Bone marrow (tissue), 2 donors: ENCODE data around the gene ADAMTSL1.

ENCODE experiments used
- DNase-seq, 2 donors: peaks; one replicate each; lab custom pipeline; 2025; lab: John Stamatoyannopoulos, UW

The ADAMTSL1 gene

DNA sequence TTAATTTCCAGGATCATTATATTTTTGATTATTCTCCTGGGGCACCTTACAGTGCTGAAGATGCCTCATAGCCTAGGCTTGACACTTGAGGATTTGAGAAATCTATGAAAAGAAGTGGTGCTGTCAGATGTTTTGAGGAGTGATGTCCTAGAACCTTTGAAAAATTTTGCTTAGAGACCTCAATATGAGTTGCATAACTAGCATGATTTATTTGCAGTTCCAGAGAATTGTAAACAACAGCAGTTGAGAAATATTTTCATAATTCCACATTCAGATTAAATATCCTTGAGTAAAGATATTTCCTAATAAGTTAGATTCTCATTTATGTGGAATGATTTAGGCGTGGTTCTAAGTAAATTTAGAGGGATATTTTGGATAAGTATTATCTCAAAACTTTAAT lies 225.8 kb downstream of the ADAMTSL1 start:
- no peak for DNase-seq

DNA sequence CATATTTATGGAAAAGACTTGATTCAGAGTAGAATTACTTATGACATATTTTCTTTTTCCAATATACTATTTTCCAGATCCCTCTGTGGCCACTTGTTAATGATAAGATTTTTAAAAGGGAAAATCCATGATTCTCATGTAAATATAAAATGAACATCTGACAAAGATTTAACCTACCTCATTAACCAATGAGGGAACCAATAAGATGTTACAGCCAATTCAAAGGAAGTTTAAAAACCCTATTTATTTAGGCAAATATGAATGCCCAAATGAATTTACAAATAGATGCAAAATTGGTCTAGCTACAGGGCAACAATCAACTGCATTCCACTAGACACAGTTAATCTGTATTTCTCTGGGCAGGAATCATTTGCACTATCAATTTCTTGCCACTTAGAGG lies 226.8 kb downstream of the ADAMTSL1 start:
- no peak for DNase-seq

DNA sequence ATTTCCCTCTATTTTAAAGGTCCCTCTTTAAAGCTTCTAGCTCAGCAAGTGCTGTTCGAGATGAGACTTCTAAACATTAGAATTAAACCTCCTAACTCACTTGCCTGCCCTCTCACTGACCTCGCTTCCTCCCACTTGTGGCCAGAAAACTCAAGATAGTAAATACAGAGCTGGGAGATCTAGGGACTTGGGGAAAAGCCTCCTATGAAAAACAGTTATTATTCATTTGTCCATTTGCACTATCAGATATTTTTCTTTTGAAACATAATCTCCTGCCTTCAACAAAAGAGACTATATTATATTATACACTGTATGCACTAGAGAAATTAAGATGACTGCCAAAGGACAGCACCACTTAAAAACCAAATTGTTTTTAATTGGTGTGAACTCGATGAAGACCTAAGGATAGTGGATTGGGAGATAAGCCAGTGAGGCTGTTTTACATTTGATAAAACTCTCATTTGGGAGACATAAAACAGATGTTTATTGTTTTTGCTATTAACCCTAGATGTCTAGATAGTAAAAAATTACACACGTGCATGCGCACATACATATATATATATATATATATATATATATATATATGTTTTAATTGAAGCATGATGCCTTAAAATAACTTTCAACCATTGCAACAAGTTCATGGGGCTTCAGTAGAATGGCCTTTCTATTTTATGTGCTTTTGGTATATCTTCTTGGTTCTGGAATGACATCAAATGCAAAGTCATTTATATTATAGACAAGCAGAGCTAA lies 229.4 kb downstream of the ADAMTSL1 start:
- no peak for DNase-seq

DNA sequence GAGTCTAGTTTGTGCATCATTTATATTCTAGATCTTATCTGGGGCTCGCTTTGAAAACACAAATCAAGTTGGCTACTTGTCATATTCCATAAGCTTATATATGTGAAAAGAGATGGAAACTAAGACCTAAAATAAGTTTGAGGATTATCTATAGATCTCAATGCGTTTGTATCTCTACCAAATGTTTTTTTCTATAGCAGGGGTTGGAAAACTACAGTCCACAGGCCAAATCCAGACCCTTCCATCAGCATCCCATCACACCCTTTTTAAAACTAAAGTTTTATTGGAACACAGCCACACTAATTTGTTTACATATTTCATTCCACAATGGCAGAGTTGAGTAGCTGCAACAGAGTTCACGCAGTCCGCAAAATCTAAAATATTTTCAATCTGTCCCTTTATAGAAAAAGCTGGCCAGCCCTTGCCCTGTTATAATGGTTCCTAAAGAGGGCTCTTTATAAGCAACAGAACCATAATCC lies 230.0 kb downstream of the ADAMTSL1 start:
- no peak for DNase-seq

DNA sequence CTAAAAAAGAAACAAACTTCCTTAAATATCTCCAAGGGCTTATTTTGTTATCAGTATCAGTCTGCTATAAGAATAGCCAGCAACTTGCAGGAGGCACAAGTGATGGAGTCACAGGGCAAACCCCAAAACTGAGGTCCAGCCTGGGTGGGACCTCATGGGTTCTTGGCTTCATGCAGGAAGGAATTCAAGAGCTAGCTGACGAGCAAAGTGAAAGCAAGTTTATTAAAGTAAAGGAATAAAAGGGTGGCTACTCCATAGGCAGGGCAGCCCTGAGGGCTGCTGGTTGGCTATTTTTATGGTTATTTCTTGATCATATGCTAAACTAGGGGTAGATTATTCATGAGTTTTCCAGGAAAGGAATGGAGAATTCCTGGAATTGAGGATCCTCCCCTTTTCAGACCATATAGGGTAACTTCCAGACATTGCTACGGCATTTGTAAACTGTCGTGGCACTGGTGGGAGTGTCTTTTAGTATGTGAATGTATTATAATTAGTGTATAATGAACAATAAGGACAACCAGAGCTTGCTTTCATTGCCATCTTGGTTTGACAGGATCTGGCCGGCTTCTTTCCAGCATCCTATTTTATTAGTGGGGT lies 231.9 kb downstream of the ADAMTSL1 start:
- DNase-seq = no peak

DNA sequence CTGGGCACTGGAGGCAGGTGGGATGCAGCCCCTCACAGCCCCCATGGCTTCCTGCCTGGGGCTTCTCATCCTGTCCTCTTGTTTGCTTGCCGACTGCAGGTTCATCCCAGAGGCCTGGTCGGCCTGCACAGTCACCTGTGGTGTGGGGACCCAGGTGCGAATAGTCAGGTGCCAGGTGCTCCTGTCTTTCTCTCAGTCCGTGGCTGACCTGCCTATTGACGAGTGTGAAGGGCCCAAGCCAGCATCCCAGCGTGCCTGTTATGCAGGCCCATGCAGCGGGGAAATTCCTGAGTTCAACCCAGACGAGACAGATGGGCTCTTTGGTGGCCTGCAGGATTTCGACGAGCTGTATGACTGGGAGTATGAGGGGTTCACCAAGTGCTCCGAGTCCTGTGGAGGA lies 232.7 kb downstream of the ADAMTSL1 start:
- DNase-seq = no peak

DNA sequence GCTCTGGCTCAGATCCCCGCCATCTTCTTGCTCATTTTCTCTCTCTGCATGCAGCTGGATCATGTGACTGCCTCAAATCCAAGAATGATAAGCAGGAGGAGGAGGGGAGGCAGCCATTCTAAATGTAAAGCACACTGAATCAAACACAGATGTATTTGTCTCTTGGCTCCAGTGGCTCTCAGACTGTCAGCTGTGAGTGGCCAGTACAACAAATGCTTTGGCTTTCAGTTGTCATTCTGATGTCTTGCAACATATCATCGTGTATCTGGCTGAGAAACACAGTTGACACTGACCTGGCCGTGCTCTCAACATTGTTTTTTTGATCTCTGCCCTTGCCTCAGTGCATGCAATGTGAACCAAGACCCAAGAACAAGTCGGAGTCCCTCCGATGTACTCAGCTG lies 233.1 kb downstream of the ADAMTSL1 start:
- DNase-seq = no peak

DNA sequence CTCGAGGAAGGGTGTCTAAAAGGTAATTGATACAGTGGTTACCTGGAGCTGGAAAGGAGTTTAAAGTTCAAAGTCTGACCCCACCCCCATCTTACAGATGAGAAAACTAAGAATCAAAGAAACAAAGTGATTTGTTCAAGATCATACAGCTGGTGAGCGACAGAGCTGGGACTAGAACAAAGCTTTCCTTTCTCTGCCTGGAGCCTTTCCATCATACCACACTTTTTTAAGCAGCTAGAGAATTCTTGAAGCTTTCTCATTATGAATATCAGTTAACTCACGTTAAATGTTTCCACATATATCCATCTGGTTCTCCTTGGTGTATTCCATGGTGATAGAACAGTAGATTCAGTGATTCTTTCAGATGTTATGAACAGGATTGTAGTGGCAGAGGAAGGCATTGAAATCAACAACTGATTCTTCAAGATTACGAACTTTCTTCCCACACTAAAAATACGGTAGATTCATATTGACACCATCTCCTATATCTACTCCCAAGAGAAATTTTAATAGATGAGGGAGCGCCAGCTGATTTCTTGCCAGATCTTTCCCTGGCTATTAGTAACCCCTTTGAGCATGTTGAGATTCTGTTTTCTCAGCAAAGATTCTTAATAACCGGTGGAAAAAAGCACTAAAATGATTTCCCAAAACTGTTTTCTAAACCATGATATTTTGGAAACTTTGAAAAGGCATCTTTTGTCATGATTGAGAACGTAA lies 233.7 kb downstream of the ADAMTSL1 start:
- DNase-seq = no peak

DNA sequence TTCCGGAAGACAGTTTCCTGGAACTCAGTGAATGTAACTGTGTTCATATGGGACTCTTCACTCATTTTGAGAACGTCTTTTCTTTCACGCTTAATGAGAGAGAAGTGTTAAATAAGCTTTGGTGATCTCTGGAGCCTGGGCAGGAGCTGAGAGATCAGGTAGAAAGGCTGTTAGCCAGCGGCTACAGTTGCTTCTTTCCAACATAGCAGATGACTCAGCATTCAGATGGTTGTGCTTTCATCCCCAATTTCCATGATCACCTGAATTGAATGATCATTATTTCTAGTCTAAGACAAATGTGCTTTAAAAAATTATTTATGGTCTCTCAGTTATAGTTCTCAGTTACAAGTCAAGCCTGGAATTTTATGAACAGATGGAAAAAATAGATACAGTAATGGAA lies 234.5 kb downstream of the ADAMTSL1 start:
- DNase-seq = no peak

DNA sequence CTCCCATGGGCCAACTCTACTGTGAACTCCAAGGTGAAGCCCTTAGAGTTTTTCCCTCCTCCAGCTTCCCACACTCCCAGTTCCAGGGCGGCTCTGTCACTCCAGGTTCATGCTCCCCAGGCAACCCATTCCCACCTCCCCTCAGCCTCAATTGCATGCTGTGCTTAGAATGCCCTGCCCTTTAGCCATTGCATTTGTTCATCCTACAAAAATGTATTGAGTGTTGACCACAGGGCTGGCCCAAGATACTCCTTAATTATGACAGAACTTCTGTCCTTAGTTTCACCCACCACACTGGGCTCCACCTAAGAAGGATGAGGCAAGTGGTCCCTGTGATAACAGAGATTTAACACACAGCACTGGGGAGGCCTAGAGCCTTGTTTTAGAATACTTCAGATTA lies 236.1 kb downstream of the ADAMTSL1 start:
- DNase-seq = no peak

DNA sequence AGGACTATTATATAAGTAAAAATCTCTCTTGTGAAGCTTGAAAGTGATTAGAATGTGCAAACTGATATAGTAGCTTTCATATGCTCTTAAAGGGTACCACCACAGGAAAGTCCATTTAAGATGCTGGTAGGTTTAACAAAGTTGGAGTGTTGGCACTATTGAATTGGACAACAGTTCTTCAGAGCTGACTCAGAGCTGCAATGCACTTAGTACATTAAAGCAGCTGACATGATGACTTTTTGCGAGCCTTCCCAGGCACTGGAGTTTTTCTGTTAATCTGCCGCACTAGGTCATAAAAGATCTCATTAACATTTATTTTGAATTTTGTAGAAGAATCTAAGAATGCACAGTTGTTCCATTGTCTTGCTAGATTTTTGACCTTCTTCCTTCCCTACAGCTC lies 243.8 kb downstream of the ADAMTSL1 start:
- no peak for DNase-seq

DNA sequence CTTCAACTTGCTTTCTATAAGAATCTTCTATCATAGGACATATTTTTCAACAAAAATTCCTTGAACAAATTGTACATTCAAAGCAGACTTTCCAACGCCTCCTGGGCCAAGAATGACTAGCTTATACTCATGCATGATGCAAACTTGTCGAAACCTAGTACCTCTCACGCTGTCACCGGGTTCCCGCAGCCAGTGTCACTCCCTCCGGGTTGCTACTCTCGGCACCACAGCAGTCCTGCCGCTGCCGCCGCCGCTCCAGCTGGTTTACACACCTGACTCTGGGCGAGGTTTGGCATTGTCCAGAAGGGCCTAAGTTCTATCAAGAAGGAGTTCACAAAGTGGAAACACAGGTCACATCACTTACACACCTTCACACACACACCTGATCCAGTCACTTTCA lies 244.4 kb downstream of the ADAMTSL1 start:
- DNase-seq = no peak

DNA sequence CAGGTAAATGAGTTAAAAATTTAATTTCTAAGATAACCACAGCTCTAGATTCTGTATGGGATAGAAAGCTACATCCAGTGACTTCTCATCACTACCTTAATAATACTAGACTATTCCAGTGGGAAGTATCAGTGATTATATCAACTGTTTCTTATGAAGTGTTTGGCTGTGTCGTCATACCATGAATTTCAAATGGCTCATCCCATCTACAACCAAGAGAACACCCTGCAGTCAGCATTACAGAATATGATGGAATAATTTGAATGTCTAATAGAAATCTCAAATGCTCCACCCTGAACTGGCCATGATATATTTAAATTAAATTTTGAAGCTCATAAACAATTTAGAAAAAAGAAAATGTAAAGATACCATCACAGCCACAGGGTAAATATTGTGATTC lies 245.0 kb downstream of the ADAMTSL1 start:
- DNase-seq = no peak

DNA sequence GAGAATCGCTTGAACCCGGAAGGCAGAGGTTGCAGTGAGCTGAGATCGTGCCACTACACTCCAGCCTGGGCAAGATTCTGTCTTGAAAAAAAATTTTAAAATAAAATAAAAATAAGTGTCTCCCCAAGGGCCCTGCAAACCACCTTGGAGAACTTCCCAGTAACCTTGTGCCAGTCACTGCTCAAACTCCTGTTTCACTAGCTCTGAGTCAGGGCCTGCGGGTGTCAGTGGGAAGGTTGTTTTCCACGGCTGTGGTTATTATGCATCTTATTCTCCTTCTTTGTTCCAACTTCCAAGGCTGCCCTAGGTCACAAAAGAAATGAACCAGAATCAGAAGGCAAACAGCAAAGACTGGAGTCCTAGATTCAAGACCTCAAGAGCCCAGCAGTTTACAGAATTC lies 246.7 kb downstream of the ADAMTSL1 start:
- DNase-seq = no peak

DNA sequence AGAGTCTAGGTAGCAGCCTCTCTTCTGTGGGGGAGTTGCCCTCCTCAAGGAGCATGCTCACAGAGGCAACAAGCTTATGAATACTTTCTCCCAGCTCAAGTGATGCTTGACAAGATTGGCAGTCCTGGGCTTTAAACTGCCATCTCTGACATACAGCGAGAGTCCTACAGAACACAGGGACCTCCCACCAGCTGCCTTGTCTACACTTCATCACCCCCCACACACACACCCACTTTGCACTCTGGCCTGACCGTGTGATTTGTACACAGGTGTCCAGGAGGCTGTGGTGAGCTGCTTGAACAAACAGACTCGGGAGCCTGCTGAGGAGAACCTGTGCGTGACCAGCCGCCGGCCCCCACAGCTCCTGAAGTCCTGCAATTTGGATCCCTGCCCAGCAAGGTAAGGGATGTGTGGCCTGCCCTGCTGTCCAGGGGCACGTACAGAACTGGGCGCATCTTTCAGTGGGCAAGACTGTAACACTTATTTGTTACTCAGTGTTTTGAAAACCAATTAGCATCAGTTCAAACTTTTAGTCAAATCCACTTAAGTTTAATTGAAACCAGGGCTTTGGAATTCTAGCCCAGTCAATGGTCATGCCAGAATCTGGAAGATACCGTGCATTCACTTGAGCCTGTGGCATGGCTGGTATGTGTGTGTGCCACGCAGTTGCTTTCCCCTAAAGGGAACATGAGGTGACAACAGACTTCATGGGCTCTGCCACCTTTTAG lies 247.5 kb downstream of the ADAMTSL1 start:
- no peak for DNase-seq

DNA sequence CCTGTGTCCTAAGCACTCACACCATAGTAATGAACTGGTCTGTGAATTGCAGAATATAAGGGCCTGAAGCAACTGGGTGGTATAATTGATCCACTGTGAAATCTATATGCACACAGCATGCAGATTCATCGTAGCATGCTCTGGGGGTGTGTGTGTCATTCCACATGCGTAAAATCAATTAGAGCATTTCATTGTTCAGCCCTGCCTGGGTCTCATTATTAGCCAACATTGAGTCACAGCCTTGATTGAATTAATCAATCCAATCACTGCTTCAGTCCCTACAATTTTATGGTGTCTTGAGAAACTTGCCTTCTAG lies 248.0 kb downstream of the ADAMTSL1 start:
- DNase-seq = no peak

DNA sequence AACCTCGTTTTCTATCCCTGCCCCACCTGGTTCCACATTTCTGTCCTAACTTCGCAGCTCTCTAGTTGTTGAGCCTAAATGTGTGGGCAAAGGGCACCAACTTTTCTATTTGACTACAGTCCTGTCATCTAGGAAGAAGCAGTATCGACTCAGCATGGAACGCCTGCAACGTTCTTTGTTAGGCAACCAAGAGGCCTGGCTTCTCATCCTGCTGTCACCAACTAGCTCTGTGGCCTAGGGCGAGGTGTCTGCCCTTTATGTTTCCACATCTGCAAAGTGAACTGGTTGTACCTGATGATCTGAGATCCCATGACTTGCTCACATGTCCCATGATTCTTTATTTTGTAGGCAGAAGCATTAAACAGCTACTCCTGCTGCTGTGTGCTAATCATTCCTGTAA lies 248.9 kb downstream of the ADAMTSL1 start:
- no peak for DNase-seq

DNA sequence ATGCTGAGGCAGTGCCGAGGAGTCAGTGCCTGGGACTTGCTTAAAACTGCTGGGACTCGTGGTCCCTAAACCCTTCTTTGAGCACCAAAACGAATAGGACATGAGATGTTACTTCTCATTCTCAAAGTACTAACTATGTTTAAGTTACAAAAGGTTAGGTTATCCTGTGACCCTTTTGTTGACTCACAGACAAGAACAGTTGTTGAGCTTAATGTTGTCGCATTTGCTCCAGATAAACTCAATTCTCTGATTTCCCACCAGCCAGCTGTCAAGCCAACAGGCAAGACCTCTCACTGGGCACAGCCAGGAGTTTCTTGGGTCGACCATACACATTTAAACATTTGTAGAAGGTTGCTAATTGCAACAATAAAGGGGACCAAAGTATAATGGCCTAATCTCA lies 249.4 kb downstream of the ADAMTSL1 start:
- no peak for DNase-seq

DNA sequence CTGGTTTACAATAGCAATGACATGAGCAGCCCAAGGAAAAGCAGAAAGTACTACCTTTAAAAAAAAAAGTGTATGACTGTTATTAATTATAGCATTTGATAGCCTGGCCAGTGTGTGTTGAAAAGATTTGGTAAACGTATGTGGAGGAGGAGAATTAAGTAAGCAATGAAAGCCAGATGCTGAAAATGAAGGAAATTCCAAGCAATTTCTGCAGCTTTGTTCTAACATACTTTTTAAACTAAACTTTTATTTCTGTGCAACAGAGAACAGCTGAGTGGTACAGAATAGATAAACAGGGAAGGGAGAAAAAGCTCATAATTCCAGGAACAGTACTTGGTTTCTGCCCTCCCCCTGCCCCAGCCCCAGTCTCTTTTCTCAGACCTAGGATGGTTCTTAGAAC lies 252.6 kb downstream of the ADAMTSL1 start:
- DNase-seq = no peak

DNA sequence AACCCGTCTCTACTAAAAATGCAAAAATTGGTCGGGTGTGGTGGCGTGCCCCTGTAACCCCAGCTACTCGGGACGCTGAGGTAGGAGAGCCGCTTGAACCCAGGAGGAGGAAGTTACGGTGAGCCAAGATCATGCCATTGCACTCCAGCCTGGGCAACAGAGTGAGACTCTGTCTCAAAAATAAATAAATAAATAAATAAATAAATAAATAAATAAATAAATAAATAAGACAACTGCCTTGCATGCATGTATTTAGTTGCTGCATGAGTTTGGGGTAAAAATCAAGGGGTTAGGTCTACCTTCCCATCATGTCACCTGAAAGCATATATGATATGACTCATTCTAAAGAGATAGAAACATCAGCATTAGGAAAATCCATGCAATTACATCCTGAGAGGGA lies 254.0 kb downstream of the ADAMTSL1 start:
- no peak for DNase-seq

DNA sequence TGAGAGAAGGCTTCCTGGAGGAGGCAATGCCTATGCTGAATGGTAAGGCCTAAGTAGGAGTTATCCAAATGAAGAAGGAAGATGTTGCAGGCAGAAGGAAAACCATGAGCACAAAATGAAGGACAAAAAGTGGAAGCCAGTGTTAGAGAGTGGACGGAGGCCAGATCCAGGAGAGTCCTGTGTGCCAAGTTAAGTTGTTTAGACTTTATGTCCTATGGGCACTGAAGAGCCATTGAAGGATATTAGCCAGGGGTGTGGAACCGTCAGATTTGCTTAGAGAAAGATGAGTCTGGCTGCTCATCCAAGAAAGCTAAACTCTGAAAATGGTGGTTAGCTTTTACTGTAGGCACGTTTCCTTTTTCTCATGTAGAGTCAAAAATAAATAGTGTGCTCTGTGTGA lies 254.7 kb downstream of the ADAMTSL1 start:
- DNase-seq = no peak

DNA sequence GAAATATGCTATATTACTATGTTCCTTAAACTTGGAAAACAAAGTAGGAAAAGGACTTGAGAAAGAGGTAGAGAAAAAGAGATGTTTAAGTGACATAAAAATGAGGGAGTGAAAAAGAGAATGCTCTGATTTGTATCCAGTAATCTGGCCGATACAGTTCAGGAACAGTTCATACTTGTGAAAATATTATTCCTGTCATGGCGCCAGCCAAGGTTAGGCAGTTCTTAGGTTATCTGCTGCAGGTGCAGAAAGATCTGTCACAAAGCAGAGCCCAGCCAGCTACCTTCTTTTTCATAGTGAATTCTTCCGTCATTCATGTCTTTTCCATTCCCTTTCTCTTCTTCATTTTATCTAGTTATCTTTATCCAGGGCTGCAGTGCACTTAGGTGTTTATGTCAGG lies 256.3 kb downstream of the ADAMTSL1 start:
- DNase-seq = no peak

DNA sequence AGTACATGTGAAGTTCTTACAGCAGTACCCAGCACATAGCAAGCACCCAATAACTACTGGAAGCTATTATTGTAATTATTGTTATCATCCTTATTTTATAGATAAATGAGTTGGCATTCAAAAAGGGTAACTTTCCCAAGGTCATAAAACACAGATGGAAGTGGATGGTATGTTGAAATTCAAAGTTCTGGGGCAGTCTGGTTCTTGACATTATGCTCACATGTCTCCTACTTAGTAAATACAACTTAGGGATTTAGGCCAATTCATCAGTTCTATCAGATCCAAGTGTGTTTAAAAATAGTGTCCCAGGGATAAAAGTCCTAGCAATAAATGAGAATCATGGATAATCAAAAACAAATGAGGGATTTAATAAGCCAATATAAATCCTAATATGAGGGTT lies 265.2 kb downstream of the ADAMTSL1 start:
- no peak for DNase-seq
